Activated effector memory CD4-positive, alpha-beta T cell treated with anti-CD3 and anti-CD28 coated beads, Interleukin-2, amount 50 U/mL, for 16 hours (primary cell): ENCODE data around the gene PLEKHG7.
"Not testable (repeated sequence)": the region's sequence is repeated elsewhere in the genome, so short reads cannot be mapped to it uniquely, and the experiment has no call there.

Experiments used
- DNase-seq: peaks from one replicate; pipeline ENCODE4 v3.0.0-alpha.2; 2020

The PLEKHG7 gene, protein sequence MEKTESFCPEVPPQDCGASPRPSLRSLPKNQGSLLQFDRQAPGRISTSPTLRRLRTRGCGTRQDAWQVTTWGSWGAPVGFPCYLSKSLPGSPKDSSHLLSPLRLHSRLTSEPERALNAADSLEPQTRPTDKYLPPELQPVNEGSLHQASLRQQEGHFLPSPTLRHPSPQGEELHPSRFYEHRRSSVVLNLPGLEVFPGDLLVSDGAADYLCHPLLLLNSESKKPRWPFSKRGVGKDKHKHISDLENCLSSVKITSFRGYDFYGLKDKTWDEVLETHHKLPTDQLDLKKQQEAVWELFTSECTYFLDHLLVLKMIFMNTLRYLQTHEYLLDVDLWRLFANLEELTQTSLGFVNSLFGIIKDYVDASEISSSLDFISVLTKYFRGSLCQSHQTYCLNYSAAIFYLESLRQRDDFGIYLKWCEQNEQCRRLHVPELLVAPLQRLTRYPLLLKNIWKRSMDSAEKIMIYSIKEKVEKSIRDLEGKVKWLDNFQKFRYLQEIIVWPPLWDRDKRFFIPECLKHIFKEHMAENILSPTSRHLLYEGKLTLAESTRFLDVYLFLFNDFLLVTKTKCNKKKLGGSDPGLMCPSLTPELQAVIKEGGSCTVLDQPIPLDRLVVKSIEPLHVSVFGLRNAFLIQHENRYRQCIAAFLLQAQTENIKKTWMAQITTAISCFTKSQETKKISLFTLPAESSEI

GRCh38 chr12:92702754-92703679, at the start of gene PLEKHG7:
TSS of gene PLEKHG7 (plus strand) at chr12:92702989. CDS start at chr12:92706632, 3,643 bp downstream.
- no peak for DNase-seq

DNA sequence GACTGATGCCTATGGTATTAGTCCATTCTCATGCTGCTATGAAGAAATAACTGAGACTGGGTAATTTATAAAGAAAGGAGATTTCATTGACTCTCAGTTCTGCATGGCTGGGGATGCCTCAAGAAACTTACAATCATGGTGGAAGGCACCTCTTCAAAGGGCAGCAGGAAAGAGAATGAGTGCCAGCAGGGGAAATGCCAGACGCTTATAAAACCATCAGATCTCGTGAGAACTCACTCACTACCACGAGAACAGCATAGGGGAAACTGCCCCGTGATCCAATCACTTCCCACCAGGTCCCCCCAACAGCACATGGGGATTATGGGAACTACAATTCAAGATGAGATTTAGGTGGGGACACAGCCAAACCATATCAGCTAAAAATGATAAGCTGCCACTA, 48.5 kb upstream of the PLEKHG7 start:
- not testable (repeated sequence) for DNase-seq

DNA sequence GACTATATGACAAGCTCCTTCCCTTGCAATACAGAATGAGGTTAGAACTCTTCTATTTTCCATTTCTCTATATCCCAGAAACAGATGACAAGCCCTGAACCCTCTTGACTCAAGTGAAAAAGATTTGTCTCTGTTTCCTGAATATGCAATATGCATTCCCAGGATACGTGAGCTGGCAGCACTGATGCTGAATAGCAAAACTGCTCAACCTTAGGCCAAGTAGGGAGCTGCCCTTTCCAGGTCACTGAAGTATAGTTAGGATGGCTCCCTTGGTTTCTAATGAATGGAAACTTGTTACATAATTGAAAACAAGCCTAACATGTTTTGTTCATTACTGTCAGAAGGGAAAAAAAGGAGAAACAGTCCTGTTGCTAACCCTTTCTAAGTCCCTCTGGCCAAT, 47.9 kb upstream of the PLEKHG7 start:
- DNase-seq: no peak

DNA sequence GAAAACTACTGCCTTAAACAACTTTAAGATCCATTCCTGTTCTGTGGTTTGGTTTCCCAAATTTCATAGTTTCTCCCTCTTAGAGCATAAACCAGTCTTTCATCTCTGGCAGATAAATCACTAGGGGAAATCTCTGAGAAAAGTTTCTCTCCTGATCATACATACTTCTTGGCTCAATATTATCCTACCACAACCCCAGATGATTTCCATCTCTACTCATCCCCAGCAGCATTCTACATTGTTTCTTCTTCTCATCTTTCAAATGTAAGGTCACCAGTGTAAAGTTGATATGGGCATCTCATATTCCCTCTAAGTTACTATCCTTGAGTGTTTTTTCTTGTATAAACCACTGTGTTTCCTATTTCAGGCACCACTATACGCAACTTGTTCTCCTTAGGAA, 45.9 kb upstream of the PLEKHG7 start:
- DNase-seq: no peak

DNA sequence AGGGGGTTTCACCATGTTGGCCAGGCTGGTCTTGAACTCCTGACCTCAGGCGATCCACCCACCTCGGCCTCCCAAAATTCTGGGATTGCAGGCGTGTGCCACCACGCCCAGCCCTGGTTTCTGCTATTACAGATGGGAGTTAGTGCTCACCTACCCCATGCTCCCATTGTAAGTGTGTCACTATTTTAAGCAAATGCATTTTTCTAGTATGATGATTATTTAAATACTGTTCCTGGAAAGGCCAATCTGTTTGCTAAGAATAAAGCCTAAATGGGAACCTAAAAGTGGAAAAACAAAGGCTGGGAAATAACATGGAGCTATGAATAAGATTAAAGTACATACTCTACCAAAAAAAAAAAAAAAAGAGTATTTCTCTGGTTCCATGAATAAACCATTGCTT, 45.0 kb upstream of the PLEKHG7 start:
- no peak for DNase-seq

DNA sequence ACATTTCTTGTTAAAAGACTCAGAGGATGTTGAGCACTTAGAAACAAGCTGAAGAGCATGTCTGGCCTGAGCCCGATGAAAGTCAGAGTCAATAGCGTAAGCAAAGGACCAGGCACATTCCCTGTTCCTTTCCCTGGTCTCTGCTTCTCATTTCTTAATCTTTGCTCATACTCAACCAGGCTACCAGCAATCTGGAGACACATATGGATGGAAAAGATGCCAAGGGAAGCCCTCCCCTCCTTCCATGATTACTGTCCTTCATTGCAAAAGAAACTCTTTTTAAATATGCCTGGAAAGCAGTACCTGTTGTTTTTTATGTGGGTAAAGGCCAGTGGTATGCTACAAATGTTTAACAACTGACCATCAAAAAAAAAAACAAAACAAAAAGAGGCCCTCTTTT, 44.2 kb upstream of the PLEKHG7 start:
- DNase-seq: no peak

- DNase-seq: no peak
Observed at GRCh38 chr12:92661269-92661668, 41.5 kb upstream of the PLEKHG7 start.

DNA sequence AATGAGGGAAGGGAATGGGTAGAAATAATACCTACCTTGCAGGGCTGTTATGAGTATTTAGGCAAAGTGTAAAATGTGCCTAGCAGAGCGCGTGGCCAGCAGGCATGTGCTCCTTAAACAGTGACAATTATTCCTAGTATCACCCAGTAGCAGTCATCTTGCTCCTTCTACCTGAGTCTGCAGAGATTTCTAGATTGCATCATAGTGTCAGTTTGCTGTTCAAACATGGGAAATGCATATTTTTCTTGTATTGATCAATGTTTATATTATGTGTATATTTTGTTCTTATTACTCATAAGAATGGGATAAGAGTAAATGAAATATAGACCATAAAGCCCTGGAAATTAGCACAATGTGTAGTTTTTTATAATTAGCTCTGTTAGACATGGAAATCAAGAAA, 37.3 kb upstream of the PLEKHG7 start:
- no peak for DNase-seq

DNA sequence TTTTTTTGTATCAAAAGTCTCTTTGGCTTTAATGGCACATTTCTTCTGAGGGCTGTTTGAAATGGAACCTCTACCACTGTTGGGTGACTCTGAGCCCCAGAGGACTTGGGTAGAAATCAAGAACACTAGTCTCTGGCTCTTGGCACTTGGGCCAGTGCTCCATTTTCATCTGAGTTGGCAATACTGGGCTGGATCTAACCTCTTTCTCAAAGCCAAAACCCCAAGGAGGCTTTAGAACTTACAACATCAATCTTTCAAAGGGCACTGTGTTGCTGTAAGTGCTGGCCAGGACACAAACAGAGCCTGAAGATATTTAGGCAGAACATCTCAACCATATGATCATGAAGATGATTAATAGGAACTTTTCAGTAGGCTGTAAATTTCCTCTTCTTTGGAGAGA, 34.0 kb upstream of the PLEKHG7 start:
- no peak for DNase-seq

DNA sequence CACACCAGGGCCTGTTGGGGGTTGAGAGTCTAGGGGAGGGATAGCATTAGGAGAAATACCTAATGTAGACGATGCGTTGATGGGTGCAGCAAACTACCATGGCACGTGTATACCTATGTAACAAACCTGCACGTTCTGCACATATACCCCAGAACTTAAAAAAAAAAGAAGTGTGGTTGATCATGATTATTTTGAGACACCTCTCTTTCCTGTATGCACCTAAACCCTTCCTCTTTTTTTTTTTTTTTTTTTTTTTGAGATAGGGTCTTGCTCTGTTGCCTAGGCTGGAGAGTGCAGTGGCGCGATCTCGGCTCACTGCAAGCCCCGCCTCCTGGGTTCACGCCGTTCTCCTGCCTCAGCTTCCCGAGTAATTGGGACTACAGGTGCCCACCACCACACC, 31.3 kb upstream of the PLEKHG7 start:
- not testable (repeated sequence) for DNase-seq

- DNase-seq: no peak
Observed at GRCh38 chr12:92673756-92674155, 29.0 kb upstream of the PLEKHG7 start.

GRCh38 chr12:92674500-92674899, 28.3 kb upstream of the PLEKHG7 start:
- DNase-seq: no peak

GRCh38 chr12:92675092-92675865, 27.5 kb upstream of the PLEKHG7 start:
- DNase-seq: no peak

GRCh38 chr12:92676710-92677109, 26.1 kb upstream of the PLEKHG7 start:
- DNase-seq: no peak

DNA sequence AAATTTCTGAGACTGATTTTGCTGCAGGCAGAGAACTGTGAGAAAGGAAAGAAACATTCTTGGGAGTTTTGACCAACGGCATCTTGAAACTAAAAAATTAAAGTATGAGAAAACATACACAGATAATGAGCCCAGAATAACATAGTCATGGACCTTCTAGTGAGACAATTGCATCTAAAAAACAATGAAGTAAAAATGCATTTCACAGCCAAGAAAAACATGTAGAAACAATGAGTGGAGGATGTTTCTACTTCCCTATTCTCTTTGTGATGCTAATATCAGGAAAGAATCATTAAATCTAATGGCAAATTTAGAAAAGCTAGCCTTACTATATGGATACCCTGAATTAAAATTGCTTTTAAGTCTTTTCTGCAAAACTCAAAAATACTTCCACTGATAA, 12.2 kb upstream of the PLEKHG7 start:
- DNase-seq: no peak

DNA sequence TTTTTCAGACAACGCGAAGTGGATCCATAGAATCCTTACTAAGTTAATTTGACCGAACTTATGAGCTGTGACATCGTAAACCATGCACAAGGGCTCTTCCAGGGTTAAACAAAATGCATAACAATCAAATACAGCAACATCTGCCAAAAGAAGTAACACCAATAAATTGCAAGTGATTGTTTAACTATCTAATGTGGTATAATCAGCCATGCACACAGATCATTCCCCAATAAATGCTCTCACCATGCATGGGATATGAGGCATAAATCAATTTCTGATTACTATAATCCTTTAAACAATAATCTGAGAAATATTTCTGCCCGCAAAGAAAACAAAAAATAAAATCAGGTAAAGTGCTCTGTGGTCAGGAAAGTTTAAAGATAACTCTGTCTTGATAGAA, 7.7 kb upstream of the PLEKHG7 start:
- no peak for DNase-seq

GRCh38 chr12:92695577-92695976, 7.2 kb upstream of the PLEKHG7 start:
- no peak for DNase-seq

DNA sequence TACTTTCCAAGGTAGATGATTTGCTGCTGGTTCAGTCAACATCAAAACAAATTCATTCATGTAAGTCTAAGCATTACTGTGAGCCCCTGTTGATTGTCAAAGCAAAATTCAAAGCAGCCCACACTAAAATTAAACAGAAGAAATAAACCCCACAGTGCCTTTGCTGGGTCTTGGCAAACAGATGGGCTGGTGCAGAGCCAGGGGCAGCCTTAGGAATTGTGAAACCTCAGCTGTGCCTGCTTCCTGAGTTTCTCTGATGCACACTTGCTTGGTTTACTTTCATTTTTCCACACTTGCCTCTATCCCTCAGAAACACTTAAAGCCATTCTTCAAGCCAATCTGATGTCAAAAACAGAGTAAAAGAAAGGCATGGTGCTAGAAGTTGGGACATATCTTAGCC, 6.6 kb upstream of the PLEKHG7 start:
- no peak for DNase-seq

DNA sequence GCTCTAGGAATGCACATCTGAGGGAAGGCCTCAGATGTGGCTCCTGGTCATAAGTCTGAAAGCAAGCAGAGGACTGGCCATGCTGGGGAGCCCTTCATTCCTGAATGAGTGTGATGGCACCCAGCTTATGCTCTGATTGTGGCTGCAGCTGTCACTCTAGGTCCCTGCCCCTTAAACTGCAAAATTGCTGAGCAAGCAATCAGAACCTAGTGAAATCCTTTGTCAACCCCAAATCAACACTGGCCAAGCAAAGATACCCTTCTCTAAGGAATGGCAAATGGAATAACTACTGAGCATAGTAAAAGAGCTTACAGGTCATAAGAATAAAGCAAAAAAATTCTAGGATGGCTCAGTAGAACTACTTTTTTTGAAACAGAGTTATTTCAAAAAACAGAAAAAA, 4.3 kb upstream of the PLEKHG7 start:
- DNase-seq: no peak

DNA sequence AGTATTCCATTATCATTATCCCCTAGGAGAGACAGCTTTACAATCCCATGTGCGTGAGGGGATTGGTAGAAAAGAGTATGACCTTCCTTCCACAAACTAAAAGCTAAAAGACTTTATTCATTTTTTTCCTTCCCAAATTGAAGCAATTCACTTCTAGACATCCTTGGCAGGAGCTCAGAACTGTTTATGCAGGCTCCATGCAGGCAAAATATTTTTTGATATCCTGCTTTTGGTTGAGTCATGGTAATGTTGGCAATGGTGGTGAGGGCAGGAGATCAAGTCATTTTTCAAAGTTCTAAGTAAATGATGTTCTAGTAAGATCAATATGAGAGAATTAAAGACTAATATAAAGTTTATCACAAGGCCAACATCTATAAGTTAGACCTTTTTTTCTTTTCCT, 1.3 kb upstream of the PLEKHG7 start:
- DNase-seq: no peak

GRCh38 chr12:92703786-92704185, 997 bp downstream of the PLEKHG7 start:
- DNase-seq: no peak

DNA sequence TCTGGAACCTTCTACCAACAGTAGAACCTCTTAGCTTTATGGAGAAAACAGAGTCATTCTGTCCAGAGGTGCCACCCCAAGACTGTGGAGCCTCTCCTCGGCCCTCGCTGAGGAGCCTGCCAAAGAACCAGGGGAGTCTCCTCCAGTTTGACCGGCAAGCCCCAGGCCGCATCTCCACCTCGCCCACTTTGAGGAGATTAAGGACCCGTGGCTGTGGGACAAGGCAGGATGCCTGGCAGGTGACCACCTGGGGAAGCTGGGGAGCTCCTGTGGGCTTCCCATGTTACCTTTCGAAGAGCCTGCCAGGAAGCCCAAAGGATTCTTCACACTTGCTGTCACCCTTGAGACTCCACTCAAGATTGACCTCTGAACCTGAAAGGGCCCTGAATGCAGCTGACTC, 3.8 kb downstream of the PLEKHG7 start:
- no peak for DNase-seq

- no peak for DNase-seq
Observed at GRCh38 chr12:92707926-92708325, 5.1 kb downstream of the PLEKHG7 start.
